DMS 273 (cell line): ENCODE results near the gene KRT20.
"Not testable (repeated sequence)": the region's sequence is repeated elsewhere in the genome, so short reads cannot be mapped to it uniquely, and the experiment has no call there.

Source experiments
- DNase-seq: peaks from one replicate; lab custom pipeline; 2025; ENCODE audit not compliant: unreplicated experiment; lab: John Stamatoyannopoulos, UW

Gene KRT20

GRCh38 chr17:40900809-40901356 lies 15.8 kb upstream of the KRT20 start:
- no peak for DNase-seq

DNA sequence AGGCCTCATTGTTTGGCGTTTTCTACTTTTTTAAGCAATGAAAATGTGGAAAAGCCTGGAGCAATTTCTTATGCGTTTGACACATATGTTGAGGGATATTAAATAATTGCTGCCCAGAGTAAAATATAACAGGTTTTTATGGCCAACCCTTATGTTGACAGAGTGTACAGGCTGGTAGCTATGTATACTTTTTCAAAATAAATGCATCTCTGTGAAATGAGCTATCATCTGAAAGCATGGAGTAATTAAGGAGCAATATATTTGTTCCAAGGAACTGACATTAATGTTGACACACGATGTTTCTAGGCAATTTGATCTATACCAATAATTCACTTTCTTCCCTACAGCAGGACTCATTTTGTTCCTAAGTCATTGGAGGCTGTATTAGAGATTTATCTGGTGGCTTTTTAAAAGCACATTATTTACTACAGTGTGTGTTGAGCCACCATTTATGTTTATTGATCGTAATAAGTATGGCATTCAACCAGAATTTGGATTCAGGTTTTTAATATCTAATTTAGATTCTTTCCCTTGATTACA lies 11.9 kb upstream of the KRT20 start:
- DNase-seq = no peak

- DNase-seq = no peak
Observed at GRCh38 chr17:40895106-40895730, 10.2 kb upstream of the KRT20 start.

DNA sequence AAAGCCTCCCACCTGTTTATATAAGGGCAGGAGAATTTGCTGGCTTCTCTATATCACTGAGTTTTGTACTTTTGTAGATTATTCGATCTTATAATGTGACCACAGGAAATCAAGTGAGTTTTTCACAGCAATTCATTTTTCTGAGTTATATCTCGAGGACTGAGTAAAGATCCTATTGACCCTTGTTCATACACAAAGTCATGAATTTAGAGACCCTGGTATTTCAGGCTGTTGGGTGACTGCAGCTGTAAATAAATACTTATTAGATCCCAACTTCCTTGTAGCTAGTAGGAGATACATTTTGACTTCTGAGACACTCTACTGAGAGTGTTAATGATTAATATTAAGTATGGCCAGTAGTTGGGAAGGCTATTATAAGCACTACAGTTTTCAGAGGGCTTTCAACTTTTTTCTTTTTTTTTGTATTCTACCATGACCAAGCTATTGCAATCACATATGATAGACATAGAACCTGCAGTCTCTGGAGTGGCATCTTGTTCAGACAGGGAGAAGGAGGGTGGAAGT lies 3.2 kb upstream of the KRT20 start:
- DNase-seq = no peak

- DNase-seq = no peak
Observed at GRCh38 chr17:40886090-40886489, 1.0 kb upstream of the KRT20 start.

DNA sequence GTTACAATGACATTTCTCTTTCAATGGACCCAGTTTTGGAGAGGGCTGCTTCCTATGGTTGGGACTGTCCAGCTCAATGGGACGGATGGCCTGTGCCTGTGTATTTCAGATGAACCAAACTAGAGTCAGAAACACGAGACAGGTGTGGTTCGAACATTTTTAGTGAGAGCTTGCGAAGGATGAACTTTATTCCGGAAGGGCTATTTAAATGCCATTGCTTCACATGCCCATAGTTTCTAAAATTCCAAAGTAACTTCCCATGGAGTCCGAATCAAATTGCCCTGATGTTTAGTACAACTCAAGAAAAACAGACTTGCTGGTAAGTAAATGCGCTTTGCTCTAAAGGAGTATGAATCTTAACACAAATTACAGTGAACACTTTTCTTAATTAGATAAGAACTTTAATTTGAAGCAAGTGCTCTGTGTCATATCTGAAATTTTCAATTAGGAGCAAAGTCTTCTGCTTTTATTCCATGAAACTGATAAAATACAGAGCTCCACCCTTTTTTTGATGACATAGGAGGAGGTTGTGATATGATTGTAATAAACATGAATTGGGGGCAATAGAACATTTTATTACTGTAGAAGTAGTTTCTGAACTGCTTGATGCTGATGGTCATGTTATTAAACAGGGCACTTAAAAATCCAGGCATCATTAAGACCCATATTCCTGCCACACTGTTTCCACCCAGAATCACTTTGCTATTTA lies 1.3 kb downstream of the KRT20 start:
- no peak for DNase-seq

DNA sequence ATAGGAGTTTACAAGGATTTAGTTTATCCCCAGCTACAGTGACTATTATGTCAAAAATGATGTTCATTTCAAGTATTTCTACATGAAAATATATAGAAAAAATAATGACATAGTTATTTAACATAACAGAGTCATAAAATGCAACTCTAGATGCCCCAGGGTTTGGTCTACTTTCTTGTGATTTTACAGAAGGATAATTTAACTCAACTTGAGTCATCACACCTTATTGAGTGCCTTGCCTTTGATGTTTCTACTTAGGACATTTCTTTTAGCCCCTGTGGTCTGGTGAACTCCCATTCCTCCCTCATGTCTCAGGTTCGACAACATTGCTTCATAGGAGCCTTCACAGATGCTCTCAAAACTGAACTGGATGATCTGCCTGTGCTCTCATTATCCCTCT lies 2.0 kb downstream of the KRT20 start:
- DNase-seq = no peak

DNA sequence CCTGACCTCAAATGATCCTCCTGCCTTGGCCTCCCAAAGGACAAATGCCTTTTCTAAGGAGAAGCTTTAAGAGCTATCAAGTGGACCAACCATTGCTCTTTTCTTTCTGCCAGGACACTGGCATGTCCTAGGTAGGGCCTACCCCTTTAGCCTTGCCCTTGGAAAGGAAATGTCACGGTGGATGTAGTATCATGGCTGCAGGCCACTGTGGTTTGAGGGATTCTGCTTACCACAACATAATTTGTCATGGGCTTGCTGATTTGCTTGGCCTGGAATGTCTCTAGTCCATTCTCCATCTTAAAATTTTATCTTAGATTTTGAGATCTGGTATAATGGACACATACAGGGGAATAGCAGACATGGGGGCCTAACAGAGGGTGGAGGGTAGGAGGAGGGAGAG lies 6.0 kb downstream of the KRT20 start:
- no peak for DNase-seq

- DNase-seq = no peak
Observed at GRCh38 chr17:40878044-40878443, 7.0 kb downstream of the KRT20 start.

DNA sequence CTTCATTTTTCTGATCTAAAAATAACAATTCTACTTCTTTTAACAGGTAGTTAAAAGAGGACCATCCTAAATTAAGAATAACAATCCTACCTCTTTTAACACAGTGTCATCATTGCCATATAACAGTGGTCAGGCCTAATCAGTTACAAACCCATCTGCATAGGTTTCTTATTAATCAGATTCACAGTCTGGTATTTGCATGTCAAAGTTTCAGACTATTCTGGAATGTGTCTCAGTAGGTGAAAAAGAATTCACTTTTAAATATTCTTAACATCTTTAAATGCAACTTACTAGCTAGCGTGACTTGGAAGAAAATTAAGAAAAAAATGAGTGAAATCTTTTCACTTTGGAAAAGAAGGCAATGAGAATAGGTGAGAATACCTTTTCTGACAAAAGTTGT lies 11.2 kb downstream of the KRT20 start:
- no peak for DNase-seq

GRCh38 chr17:40873255-40873654 lies 11.8 kb downstream of the KRT20 start:
- no peak for DNase-seq

DNA sequence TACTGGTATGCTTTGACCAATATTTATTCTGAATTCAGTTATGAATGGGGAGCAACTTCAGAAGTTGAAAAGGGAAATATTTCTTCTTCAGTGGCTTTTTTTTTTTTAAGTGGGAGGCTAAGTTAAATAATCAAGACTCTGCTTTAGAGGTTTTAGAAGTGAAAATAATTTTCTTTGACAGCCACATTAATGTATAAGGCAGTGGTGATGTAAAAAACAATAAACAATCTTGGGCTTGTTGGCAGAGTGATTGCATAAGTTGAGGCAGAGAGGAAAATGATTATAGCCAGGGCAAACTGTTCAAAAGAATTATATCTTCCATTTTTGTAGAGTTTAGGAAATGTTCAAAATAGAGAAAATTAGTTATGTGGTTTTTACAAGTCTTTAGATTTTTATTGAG lies 12.6 kb downstream of the KRT20 start:
- DNase-seq = no peak

DNA sequence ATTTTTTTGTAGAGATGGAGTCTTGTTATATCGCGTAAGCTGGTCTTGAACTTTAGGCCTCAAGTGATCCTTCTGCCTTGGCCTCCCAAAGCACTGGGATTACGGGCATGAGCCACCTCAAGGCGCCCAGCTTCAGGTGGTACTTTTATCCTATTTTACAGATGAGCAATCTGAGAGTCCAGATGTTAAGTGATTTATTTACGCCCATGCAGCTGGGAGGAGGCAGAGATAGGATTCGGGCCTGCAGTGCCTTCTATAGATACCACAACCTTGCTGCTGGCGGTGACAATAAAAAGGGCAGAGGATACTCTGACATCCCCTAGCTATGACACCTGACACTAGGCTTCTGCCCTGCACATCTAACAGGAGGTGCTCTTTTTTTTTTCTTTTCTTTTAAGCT lies 13.7 kb downstream of the KRT20 start:
- no peak for DNase-seq

DNA sequence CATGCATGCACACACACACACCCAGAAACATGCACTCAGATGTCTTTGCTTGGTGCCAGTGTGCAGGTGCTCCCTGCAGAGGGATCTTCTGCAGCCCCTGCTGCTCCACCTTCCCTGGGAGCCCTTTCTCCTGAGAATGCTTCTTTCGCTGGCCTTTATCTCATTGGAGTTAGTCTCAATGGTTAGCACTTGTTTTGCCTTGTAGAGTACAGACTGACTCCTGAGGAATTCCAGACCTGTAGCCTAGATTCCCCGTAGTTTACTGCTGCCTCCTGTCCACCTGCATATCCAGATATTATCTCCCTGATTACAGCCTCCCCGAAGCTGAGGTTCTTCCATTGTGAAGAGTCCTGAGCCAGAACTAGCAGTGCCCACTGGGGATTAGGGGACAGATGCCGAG lies 14.9 kb downstream of the KRT20 start:
- DNase-seq = no peak

GRCh38 chr17:40866838-40867237 lies 18.2 kb downstream of the KRT20 start, which contains the start of gene KRT12:
Gene KRT12 (minus strand): TSS chr17:40867223. CDS start chr17:40867186, 37 bp downstream.
- no peak for DNase-seq

- no peak for DNase-seq
Observed at GRCh38 chr17:40864661-40865390, 20.2 kb downstream of the KRT20 start.

GRCh38 chr17:40862985-40863733 lies 21.9 kb downstream of the KRT20 start:
- DNase-seq = no peak

- no peak for DNase-seq
Observed at GRCh38 chr17:40859536-40859935, 25.5 kb downstream of the KRT20 start.

- not testable (repeated sequence) for DNase-seq
Observed at GRCh38 chr17:40858667-40859066, 26.4 kb downstream of the KRT20 start.

- no peak for DNase-seq
Observed at GRCh38 chr17:40857535-40857934, 27.5 kb downstream of the KRT20 start.
